Measurements from ENCODE around the gene TMEM62. TPM values are rescaled to one million over a fixed set of nuclear protein-coding genes. Genes with fewer than 3 reads are reported as not detected.

Gene TMEM62
- polyA plus RNA-seq, 2 of the 4 experiments (the other 2 are of a cell fraction), result 6.9 to 7.8 TPM

DNA sequence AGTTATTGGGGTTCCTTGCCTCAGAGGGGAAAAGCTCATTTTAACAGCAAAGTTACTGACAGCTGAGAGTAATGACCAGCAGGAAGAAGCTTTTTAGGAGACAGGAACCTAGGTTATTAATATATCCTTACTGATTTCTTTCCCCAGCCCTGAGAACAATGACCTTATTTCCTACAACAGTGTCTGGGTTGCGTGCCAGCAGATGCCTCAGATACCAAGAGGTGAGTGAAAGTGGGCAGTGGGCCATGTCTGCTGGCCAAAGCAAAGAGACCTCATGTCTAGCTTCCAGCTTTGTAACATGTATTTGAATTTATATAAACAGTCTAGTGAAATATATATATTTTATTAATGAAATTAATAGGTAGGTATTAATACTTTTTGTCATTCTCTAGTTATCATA, 56.8 kb downstream of the TMEM62 start:
- FAIRE-seq, result no peak
- CTCF ChIA-PET, result interaction anchor here (1.0 to 1.7 kb wide), 3 partner anchors 15 to 96 kb away, joined by 4 to 19 read pairs (median 10); no protein-coding TSS in a partner anchor
- Histone ChIP-seq H3K9me3 (no peaks in the 10 kb centered on the region), H3K4me3 (no peak overlapping the region), H3K4me1 (peaks cover 6% of the 10 kb centered on the region; the same call in 2 of the 3 replicates), H3K4me2 (no peak overlapping the region), H3K27ac (no peak overlapping the region)
- ATAC-seq, result no peak
- no peak for TF ChIP-seq MYC (IDR thresholded peaks at IDR 0.05; ENCODE audit: borderline replicate concordance, low read length)
- TF ChIP-seq, protein P1, sequence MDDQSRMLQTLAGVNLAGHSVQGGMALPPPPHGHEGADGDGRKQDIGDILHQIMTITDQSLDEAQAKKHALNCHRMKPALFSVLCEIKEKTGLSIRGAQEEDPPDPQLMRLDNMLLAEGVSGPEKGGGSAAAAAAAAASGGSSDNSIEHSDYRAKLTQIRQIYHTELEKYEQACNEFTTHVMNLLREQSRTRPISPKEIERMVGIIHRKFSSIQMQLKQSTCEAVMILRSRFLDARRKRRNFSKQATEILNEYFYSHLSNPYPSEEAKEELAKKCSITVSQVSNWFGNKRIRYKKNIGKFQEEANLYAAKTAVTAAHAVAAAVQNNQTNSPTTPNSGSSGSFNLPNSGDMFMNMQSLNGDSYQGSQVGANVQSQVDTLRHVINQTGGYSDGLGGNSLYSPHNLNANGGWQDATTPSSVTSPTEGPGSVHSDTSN (IDR thresholded peaks at IDR 0.05), result no peak
- TF ChIP-seq, protein P2, sequence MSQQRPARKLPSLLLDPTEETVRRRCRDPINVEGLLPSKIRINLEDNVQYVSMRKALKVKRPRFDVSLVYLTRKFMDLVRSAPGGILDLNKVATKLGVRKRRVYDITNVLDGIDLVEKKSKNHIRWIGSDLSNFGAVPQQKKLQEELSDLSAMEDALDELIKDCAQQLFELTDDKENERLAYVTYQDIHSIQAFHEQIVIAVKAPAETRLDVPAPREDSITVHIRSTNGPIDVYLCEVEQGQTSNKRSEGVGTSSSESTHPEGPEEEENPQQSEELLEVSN (IDR thresholded peaks at IDR 0.05; ENCODE audit: borderline replicate concordance, low read depth), result no peak
- TF ChIP-seq FOSL2 (IDR thresholded peaks at IDR 0.05), result no peak
- TF ChIP-seq FOSL2 (CRISPR knock-in tag; IDR thresholded peaks at IDR 0.05), result no peak
- TF ChIP-seq HDAC2 (IDR thresholded peaks at IDR 0.05), result no peak
- no peak for TF ChIP-seq JUN (IDR thresholded peaks at IDR 0.05)
- TF ChIP-seq FOSB (CRISPR knock-in tag; IDR thresholded peaks at IDR 0.05), result no peak
- WGBS (ENCODE audit: missing lambda C conversion rate), result 100% methylated on average over 1 of the region's 1 CpG
- POLR2A ChIA-PET, result interaction anchor here (1.0 kb wide), 1 partner anchor 14 kb away, joined by 3 read pairs; no protein-coding TSS in a partner anchor
- DNase-seq (ENCODE audit: low read depth in 1 of 2, low spot score in 1 of 2), result no peak

DNA sequence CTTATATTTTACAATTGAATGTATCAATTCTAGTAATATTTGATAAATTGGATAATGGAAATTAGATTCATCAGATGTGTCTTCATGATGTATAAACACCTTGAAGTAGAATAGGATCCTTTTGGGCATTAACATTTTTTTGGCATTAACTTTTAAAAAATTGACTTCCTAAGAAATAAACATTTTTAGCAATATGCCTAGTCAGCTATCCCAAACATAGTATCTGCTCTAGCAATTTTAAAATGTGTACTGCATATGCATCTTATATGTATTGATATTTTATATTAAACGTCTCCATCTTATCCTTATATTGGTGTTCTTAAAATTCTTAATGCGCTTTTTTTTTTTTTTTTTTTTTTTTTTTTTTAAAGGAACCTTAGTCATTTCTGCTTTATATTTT, 60.3 kb downstream of the TMEM62 start:
- TF ChIP-seq, protein P1 (IDR thresholded peaks at IDR 0.05), result no peak
- TF ChIP-seq, protein P3, sequence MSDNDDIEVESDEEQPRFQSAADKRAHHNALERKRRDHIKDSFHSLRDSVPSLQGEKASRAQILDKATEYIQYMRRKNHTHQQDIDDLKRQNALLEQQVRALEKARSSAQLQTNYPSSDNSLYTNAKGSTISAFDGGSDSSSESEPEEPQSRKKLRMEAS (IDR thresholded peaks at IDR 0.05), result no peak
- TF ChIP-seq TP53 (CRISPR knock-in tag; IDR thresholded peaks at IDR 0.05) (no peak), CBX8 (IDR thresholded peaks at IDR 0.05) (no peak), ZFP36 (IDR thresholded peaks at IDR 0.05; ENCODE audit: borderline replicate concordance, partially characterized antibody) (no peak), CEBPB (IDR thresholded peaks at IDR 0.05) (no peak), JUN (IDR thresholded peaks at IDR 0.05) (no peak)
- TF ChIP-seq, protein P4, sequence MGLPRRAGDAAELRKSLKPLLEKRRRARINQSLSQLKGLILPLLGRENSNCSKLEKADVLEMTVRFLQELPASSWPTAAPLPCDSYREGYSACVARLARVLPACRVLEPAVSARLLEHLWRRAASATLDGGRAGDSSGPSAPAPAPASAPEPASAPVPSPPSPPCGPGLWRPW (IDR thresholded peaks at IDR 0.05), result no peak
- TF ChIP-seq, protein P5, sequence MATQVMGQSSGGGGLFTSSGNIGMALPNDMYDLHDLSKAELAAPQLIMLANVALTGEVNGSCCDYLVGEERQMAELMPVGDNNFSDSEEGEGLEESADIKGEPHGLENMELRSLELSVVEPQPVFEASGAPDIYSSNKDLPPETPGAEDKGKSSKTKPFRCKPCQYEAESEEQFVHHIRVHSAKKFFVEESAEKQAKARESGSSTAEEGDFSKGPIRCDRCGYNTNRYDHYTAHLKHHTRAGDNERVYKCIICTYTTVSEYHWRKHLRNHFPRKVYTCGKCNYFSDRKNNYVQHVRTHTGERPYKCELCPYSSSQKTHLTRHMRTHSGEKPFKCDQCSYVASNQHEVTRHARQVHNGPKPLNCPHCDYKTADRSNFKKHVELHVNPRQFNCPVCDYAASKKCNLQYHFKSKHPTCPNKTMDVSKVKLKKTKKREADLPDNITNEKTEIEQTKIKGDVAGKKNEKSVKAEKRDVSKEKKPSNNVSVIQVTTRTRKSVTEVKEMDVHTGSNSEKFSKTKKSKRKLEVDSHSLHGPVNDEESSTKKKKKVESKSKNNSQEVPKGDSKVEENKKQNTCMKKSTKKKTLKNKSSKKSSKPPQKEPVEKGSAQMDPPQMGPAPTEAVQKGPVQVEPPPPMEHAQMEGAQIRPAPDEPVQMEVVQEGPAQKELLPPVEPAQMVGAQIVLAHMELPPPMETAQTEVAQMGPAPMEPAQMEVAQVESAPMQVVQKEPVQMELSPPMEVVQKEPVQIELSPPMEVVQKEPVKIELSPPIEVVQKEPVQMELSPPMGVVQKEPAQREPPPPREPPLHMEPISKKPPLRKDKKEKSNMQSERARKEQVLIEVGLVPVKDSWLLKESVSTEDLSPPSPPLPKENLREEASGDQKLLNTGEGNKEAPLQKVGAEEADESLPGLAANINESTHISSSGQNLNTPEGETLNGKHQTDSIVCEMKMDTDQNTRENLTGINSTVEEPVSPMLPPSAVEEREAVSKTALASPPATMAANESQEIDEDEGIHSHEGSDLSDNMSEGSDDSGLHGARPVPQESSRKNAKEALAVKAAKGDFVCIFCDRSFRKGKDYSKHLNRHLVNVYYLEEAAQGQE (IDR thresholded peaks at IDR 0.05), result no peak
- no peak for DNase-seq (ENCODE audit: low read depth in 1 of 2, low spot score in 1 of 2)
- POLR2A ChIA-PET, result interaction anchor here (0.6 kb wide), 2 partner anchors 47 to 88 kb away, joined by 3 to 4 read pairs; partner anchors contain the start of gene UBR1

DNA sequence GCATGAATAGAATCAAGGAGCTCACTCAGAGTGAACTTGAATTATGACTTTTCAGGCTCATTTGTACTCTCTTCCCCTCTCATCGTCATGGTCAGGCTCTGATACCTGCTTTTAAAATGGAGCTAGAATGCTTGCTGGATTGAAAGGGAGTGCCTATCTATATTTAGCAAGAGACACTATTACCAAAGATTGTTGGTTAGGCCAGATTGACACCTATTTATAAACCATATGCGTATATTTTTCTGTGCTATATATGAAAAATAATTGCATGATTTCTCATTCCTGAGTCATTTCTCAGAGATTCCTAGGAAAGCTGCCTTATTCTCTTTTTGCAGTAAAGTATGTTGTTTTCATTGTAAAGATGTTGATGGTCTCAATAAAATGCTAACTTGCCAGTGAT, 61.4 kb downstream of the TMEM62 start:
- H3K4me1 ChIP-seq, result no peaks in the 10 kb centered on the region
- CTCF ChIA-PET, result interaction anchor here (0.8 to 6.4 kb wide), 5 partner anchors 9 to 268 kb away, joined by 3 to 34 read pairs (median 8); partner anchors contain the start of gene CCNDBP1
- TF ChIP-seq HDAC2 (IDR thresholded peaks at IDR 0.05) (no peak), NFE2L2 (conservative IDR thresholded peaks at IDR 0.05; ENCODE audit: low read length) (no peak), HOXA7 (CRISPR knock-in tag; IDR thresholded peaks at IDR 0.05) (no peak), EHF (CRISPR knock-in tag; IDR thresholded peaks at IDR 0.05) (no peak), RCOR1 (IDR thresholded peaks at IDR 0.05; ENCODE audit: low read depth, low read length) (no peak), KDM5A (IDR thresholded peaks at IDR 0.05) (no peak)
- TF ChIP-seq, protein P6, sequence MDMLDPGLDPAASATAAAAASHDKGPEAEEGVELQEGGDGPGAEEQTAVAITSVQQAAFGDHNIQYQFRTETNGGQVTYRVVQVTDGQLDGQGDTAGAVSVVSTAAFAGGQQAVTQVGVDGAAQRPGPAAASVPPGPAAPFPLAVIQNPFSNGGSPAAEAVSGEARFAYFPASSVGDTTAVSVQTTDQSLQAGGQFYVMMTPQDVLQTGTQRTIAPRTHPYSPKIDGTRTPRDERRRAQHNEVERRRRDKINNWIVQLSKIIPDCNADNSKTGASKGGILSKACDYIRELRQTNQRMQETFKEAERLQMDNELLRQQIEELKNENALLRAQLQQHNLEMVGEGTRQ (IDR thresholded peaks at IDR 0.05), result no peak
- TF ChIP-seq, protein P4 (IDR thresholded peaks at IDR 0.05), result no peak
- TF ChIP-seq, protein P7, sequence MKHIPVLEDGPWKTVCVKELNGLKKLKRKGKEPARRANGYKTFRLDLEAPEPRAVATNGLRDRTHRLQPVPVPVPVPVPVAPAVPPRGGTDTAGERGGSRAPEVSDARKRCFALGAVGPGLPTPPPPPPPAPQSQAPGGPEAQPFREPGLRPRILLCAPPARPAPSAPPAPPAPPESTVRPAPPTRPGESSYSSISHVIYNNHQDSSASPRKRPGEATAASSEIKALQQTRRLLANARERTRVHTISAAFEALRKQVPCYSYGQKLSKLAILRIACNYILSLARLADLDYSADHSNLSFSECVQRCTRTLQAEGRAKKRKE (CRISPR knock-in tag; IDR thresholded peaks at IDR 0.05; ENCODE audit: low read depth), result no peak
- TF ChIP-seq, protein P3 (IDR thresholded peaks at IDR 0.05), result no peak
- H3K9me3 ChIP-seq, result no peaks in the 10 kb centered on the region
- no peak for ATAC-seq
- FAIRE-seq, result no peak
- 93% methylated on average over 2 of the region's 2 CpGs for WGBS (ENCODE audit: missing lambda C conversion rate)
- H3K4me2 ChIP-seq, result no peak overlapping the region
- no peak for DNase-seq (ENCODE audit: low read depth in 1 of 2, low spot score in 1 of 2)
- no peak overlapping the region for H3K4me3 ChIP-seq
- POLR2A ChIA-PET, result no interaction called here
- H3K27ac ChIP-seq, result no peak overlapping the region

More for the DNA sequence above, 60.3 kb downstream of the TMEM62 start:
- FAIRE-seq (no peak), ATAC-seq (no peak)
- CTCF ChIA-PET, result interaction anchor here (1.2 to 3.6 kb wide), 2 partner anchors 10 to 92 kb away, joined by 6 to 18 read pairs; no protein-coding TSS in a partner anchor
- H3K4me3 ChIP-seq, result no peak overlapping the region
- H3K27ac ChIP-seq, result no peak overlapping the region
- H3K4me2 ChIP-seq, result no peak overlapping the region
- 77% methylated on average over 2 of the region's 2 CpGs for WGBS (ENCODE audit: missing lambda C conversion rate)
- H3K9me3 ChIP-seq, result no peaks in the 10 kb centered on the region
- no peaks in the 10 kb centered on the region for H3K4me1 ChIP-seq
